Ammon's horn (tissue), 1 donor: Measurements from ENCODE around the gene BAD.

ENCODE experiments used
- DNase-seq: peaks from one replicate; pipeline ENCODE4 v3.0.0-alpha.2; 2016; ENCODE audit warnings: low spot score

The BAD gene

GRCh38 chr11:64275841-64276240 lies 8.6 kb downstream of the BAD start:
- no peak for DNase-seq

GRCh38 chr11:64275031-64275800 lies 9.2 kb downstream of the BAD start:
- DNase-seq: no peak

- DNase-seq: peak; percentile 100
These were observed 14.8 kb downstream of the BAD start for GRCh38 chr11:64269540-64270220.

- DNase-seq: peak; percentile 44
These were observed 15.4 kb downstream of the BAD start for GRCh38 chr11:64268893-64269539.

GRCh38 chr11:64268025-64268892 lies 16.2 kb downstream of the BAD start:
- DNase-seq: no peak

- DNase-seq: no peak
These were observed 17.1 kb downstream of the BAD start for GRCh38 chr11:64267207-64267945.

GRCh38 chr11:64266339-64266738 lies 18.1 kb downstream of the BAD start:
- DNase-seq: no peak

GRCh38 chr11:64265176-64266160 lies 19.0 kb downstream of the BAD start:
- DNase-seq: no peak

- DNase-seq: no peak
These were observed 20.1 kb downstream of the BAD start for GRCh38 chr11:64264371-64264852.

- DNase-seq: no peak
These were observed 20.5 kb downstream of the BAD start for GRCh38 chr11:64263947-64264317.

- DNase-seq: no peak
These were observed 21.2 kb downstream of the BAD start for GRCh38 chr11:64263021-64263946.

GRCh38 chr11:64262271-64263002 lies 22.0 kb downstream of the BAD start:
- no peak for DNase-seq

GRCh38 chr11:64261556-64262080 lies 22.8 kb downstream of the BAD start:
- DNase-seq: no peak

GRCh38 chr11:64260147-64260708 lies 24.2 kb downstream of the BAD start:
- no peak for DNase-seq

GRCh38 chr11:64259533-64260067 lies 24.9 kb downstream of the BAD start:
- DNase-seq: no peak

GRCh38 chr11:64258946-64259532 lies 25.4 kb downstream of the BAD start:
- no peak for DNase-seq

GRCh38 chr11:64258356-64258755 lies 26.1 kb downstream of the BAD start:
- DNase-seq: no peak
